Vagina (tissue), 2 donors: ENCODE data around the gene HS6ST2. TPM values are rescaled to one million over a fixed set of nuclear protein-coding genes. Genes with fewer than 3 reads are reported as not detected.
"Not testable (repeated sequence)": the region's sequence is repeated elsewhere in the genome, so short reads cannot be mapped to it uniquely, and the experiment has no call there.

Experiments used
- DNase-seq, 2 donors: peaks; one replicate each; pipeline ENCODE4 v3.0.0-alpha.2; 2017; ENCODE audit errors: extremely low spot score in 2 of 2
- H3K27ac ChIP-seq: fragments of 200-600 bp; sonication (generic); one replicate; pipeline ENCODE4 v1.5.1; 2019
- H3K27me3 ChIP-seq: fragments of 200-600 bp; sonication (generic); one replicate; pipeline ENCODE4 v1.5.1; 2019
- H3K36me3 ChIP-seq, 2 donors: fragments of 200-600 bp; sonication (generic); one replicate each; pipeline ENCODE4 v1.5.1; 2017 to 2019
- H3K4me1 ChIP-seq: fragments of 200-600 bp; sonication (generic); one replicate; pipeline ENCODE4 v1.5.1; 2019
- H3K4me3 ChIP-seq, 2 donors: fragments of 200-600 bp; sonication (generic); 1 replicate in 1 of 2; 2 replicates in 1 of 2; pipeline ENCODE4 v1.5.1; 2016 to 2019
- H3K9me3 ChIP-seq: fragments of 200-600 bp; sonication (generic); one replicate; pipeline ENCODE4 v1.5.1; 2019
- CTCF ChIP-seq, 3 experiments: fragments of 450-650 bp in 2 of 3; fragments of 200-600 bp in 1 of 3; sonication (generic) in 1 of 3; IDR thresholded peaks; one replicate each; pipeline ENCODE4 v1.5.1; 2017 to 2019; ENCODE audit warnings: antibody characterized with exemption in 3 of 3, mild to moderate bottlenecking in 2 of 3, moderate library complexity in 2 of 3
- POLR2A ChIP-seq, 2 donors: fragments of 450-650 bp; IDR thresholded peaks; one replicate each; pipeline ENCODE4 v1.6.1; 2017; ENCODE audit warnings: antibody characterized with exemption in 2 of 2, mild to moderate bottlenecking in 2 of 2, moderate library complexity in 2 of 2
- POLR2AphosphoS5 ChIP-seq, 2 donors: sonication (generic); formaldehyde crosslinking; IDR thresholded peaks; one replicate each; pipeline ENCODE4 v1.9.0; 2017; ENCODE audit warnings: antibody characterized with exemption in 2 of 2, mild to moderate bottlenecking in 2 of 2, low read depth in 1 of 2; ENCODE audit not compliant: insufficient read depth in 1 of 2
- intact Hi-C: fragments of 100-400 bp; cut with DNase I; formaldehyde crosslinking; loops from one replicate; pipeline ENCODE4 v1.15.1; 2023
- total RNA-seq: library from RNA; depleted of rRNA; stranded (reverse); fragments of >200 nt; gene quantifications from one replicate; pipeline ENCODE4 v1.2.3, GENCODE V29; 2016

HS6ST2 gene
- total RNA-seq, 1 donor from 2014 or later, result 0.74 TPM

DNA sequence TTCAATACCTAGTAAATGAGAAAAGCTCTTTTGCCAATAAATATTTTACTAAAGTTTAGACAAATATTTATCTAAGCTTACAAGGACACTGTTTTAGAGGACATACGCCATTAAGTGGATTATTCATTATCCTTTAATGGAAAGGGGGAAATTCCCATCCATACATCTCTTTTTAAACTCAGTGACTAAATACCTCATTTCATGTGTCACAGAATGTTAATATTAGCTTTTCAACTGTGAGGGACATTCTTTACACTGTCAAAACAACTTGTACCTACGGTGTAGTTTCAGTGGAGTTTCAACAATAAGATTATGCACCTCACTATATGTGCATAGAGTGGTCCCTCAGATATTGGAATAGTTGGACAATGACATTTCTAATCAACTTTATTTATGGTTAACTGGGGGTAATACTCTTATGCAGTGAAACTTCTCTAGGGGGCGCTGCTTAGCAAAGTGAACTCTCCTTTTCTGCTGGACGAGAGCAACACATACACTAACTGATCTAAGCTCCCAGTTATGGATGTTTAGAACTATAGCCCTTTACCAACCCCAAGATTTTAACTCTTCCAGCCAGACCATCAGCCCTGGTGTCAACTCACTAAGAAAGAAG, 9.7 kb downstream of the HS6ST2 start:
- no peak for TF ChIP-seq POLR2A (IDR thresholded peaks at IDR 0.05)
- TF ChIP-seq CTCF (IDR thresholded peaks at IDR 0.05), result no peak
- no peak for TF ChIP-seq POLR2AphosphoS5 (IDR thresholded peaks at IDR 0.05; ENCODE audit: insufficient read depth in 1 of 2, low read depth in 1 of 2)
- no peak overlapping the region for H3K4me3 ChIP-seq
- H3K27ac ChIP-seq, result no peak overlapping the region
- H3K9me3 ChIP-seq, result no peaks in the 10 kb centered on the region
- intact Hi-C loops, result no loop called here
- H3K27me3 ChIP-seq, result no peaks in the 10 kb centered on the region
- H3K36me3 ChIP-seq, result no peaks in the 10 kb centered on the region
- no peaks in the 10 kb centered on the region for H3K4me1 ChIP-seq
- DNase-seq, result no peak

DNA sequence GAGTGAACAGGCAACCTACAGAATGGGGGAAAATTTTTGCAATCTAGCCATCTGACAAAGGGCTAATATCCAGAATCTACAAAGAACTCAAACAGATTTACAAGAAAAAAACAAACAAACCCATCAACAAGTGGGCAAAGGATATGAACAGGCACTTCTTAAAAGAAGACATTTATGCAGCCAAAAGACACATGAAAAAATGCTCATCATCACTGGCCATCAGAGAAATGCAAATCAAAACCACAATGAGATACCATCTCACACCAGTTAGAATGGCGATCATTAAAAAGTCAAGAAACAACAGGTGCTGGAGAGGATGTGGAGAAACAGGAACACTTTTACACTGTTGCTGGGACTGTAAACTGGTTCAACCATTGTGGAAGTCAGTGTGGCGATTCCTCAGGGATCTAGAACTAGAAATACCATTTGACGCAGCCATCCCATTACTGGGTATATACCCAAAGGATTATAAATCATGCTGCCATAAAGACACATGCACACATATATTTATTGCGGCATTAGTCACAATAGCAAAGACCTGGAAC, 13.3 kb downstream of the HS6ST2 start:
- H3K4me1 ChIP-seq, H3K27me3 ChIP-seq, DNase-seq, intact Hi-C loops, H3K4me3 ChIP-seq, H3K27ac ChIP-seq, H3K36me3 ChIP-seq, H3K9me3 ChIP-seq: not testable (repeated sequence)

DNA sequence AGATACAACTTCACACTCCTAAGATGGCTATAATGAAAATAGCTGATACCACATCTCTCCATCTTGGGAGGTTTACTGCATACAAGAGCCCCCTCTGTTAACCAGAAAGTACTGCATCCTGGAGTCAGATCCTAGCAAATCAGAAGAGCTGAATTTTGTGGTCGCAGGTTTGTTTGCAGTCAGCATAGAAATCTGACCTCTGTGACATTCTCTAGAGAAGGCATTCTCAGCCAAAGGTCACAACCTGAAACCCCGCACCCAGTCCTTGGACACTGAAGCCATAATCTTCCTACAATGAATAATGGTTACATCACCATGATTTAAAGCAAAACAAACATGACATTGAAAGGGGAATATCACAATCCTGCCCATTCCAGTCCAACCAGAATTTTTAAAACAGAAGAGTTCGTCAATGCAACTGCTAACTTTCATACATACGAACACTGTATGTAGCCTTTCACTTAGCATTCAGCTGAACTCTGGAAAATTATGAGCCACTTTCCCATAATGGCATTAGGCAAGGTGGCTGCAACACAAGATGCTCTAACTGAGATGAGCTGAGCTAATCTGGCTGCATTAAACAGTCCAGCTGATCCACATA, 17.6 kb downstream of the HS6ST2 start:
- no peak for DNase-seq
- no peaks in the 10 kb centered on the region for H3K9me3 ChIP-seq
- intact Hi-C loops, result no loop called here

DNA sequence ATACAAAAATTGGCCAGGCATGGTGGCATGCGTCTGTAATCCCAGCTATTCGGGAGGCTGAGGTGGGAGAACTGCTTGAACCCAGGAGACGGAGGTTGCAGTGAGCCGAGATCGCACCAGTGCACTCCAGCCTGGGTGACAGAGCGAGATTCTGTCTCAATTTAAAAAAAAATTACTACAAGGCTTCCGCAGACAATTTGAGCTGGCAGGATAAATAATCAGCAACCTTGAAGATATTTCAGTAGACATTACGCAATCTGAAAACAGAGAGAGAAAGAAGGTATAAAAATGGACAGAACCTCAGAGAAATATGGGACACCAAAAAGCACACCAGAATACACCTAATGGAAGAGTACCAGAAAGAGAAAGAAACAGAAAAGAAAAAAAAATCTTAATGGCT, 25.3 kb downstream of the HS6ST2 start:
- no peak overlapping the region for H3K27ac ChIP-seq

More for the DNA sequence above, 17.6 kb downstream of the HS6ST2 start:
- no peak for TF ChIP-seq POLR2A (IDR thresholded peaks at IDR 0.05)
- no peak for TF ChIP-seq POLR2AphosphoS5 (IDR thresholded peaks at IDR 0.05; ENCODE audit: insufficient read depth in 1 of 2, low read depth in 1 of 2)
- TF ChIP-seq CTCF (IDR thresholded peaks at IDR 0.05), result no peak
- Histone ChIP-seq H3K27ac (no peak overlapping the region), H3K4me1 (no peaks in the 10 kb centered on the region), H3K36me3 (no peaks in the 10 kb centered on the region), H3K27me3 (no peaks in the 10 kb centered on the region), H3K4me3 (no peak overlapping the region)

DNA sequence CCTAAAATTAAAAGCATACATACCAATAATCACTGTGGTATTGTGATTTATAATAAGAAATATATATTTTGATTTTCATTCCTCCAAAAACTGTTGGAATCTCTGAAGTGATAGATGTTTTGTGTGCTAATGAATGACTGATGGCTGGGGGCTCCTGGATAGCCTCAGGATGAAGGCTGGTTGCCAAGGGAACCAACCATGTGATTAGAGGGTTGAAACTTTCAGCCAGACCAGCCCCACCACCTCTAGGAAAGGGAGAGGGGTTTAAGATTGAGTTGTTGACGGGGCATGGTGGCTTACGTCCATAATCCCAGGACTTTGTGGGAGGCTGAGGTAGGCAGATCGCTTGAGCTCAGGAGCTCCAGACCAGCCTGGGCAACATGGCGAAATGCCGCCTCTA, 34.0 kb downstream of the HS6ST2 start:
- Histone ChIP-seq H3K9me3 (no peaks in the 10 kb centered on the region), H3K36me3 (no peaks in the 10 kb centered on the region), H3K27ac (no peak overlapping the region), H3K27me3 (no peaks in the 10 kb centered on the region), H3K4me3 (no peak overlapping the region), H3K4me1 (no peaks in the 10 kb centered on the region)
- DNase-seq, result no peak
- intact Hi-C loops, result no loop called here
- TF ChIP-seq POLR2A (IDR thresholded peaks at IDR 0.05), result no peak
- no peak for TF ChIP-seq POLR2AphosphoS5 (IDR thresholded peaks at IDR 0.05; ENCODE audit: insufficient read depth in 1 of 2, low read depth in 1 of 2)
- TF ChIP-seq CTCF (IDR thresholded peaks at IDR 0.05), result no peak

More for the DNA sequence above, 25.3 kb downstream of the HS6ST2 start:
- H3K9me3 ChIP-seq, result no peaks in the 10 kb centered on the region
- no peaks in the 10 kb centered on the region for H3K27me3 ChIP-seq
- intact Hi-C loops, result no loop called here
- TF ChIP-seq POLR2A (IDR thresholded peaks at IDR 0.05) (no peak), CTCF (IDR thresholded peaks at IDR 0.05) (no peak), POLR2AphosphoS5 (IDR thresholded peaks at IDR 0.05; ENCODE audit: insufficient read depth in 1 of 2, low read depth in 1 of 2) (no peak)
- H3K36me3 ChIP-seq, result no peaks in the 10 kb centered on the region
- H3K4me3 ChIP-seq, result no peak overlapping the region
- no peak for DNase-seq
- no peaks in the 10 kb centered on the region for H3K4me1 ChIP-seq
